Measurements from ENCODE around the gene KCNK15.

- no peak for TF ChIP-seq CTCF (IDR thresholded peaks at IDR 0.05)
- TF ChIP-seq EP300 (IDR thresholded peaks at IDR 0.05) = no peak
Observed at GRCh38 chr20:44785768-44786167, 40.1 kb downstream of the KCNK15 start.
